ENCODE measurements around the gene LDAH. TPM values are rescaled to one million over a fixed set of nuclear protein-coding genes. Genes with fewer than 3 reads are reported as not detected.
A peak's percentile ranks its signal among the peaks of the same experiment; 100 is the strongest.

LDAH gene
- polyA plus RNA-seq, 1 experiment, result 10.0 TPM

GRCh38 chr2:20757405-20758090 lies 65.4 kb downstream of the LDAH start:
- Histone ChIP-seq H3K4me3 (ENCODE audit: low read depth, low read length) (no peak overlapping the region), H3K36me3 (ENCODE audit: control insufficient read depth, insufficient read depth, low read length) (no peaks in the 10 kb centered on the region), H3K27me3 (ENCODE audit: control insufficient read depth, insufficient read depth, low read length) (no peaks in the 10 kb centered on the region)
- DNase-seq (ENCODE audit: low read depth), result no peak
- ChIA-PET POLR2A (no interaction called here), CTCF (interaction anchor here (0.7 to 2.5 kb wide), 4 partner anchors 13 to 102 kb away, joined by 3 to 12 read pairs (median 5); no protein-coding TSS in a partner anchor)
- no peak for TF ChIP-seq CTCF (IDR thresholded peaks at IDR 0.05; ENCODE audit: insufficient read depth, low read depth, low read length)

- DNase-seq (ENCODE audit: low read depth), result no peak
- ChIA-PET POLR2A (no interaction called here), CTCF (interaction anchor here (1.9 kb wide), 1 partner anchor 72 kb away, joined by 5 read pairs; no protein-coding TSS in a partner anchor)
- TF ChIP-seq CTCF (IDR thresholded peaks at IDR 0.05; ENCODE audit: insufficient read depth, low read depth, low read length), result peak; percentile 35; the same call in 1 of the 2 replicates
- Histone ChIP-seq H3K36me3 (ENCODE audit: control insufficient read depth, insufficient read depth, low read length) (no peaks in the 10 kb centered on the region; the same call in 1 of the 2 replicates), H3K4me3 (ENCODE audit: low read depth, low read length) (no peak overlapping the region), H3K27me3 (ENCODE audit: control insufficient read depth, insufficient read depth, low read length) (no peaks in the 10 kb centered on the region)
These were observed 67.6 kb downstream of the LDAH start for GRCh38 chr2:20755132-20755800.

- ChIA-PET CTCF (interaction anchor here (0.9 to 1.3 kb wide), 4 partner anchors 13 to 91 kb away, joined by 3 to 5 read pairs (median 4); no protein-coding TSS in a partner anchor), POLR2A (no interaction called here)
- Histone ChIP-seq H3K4me3 (ENCODE audit: low read depth, low read length) (no peak overlapping the region), H3K36me3 (ENCODE audit: control insufficient read depth, insufficient read depth, low read length) (no peaks in the 10 kb centered on the region; the same call in 1 of the 2 replicates), H3K27me3 (ENCODE audit: control insufficient read depth, insufficient read depth, low read length) (no peaks in the 10 kb centered on the region)
- DNase-seq (ENCODE audit: low read depth), result no peak
- no peak for TF ChIP-seq CTCF (IDR thresholded peaks at IDR 0.05; ENCODE audit: insufficient read depth, low read depth, low read length)
These were observed 70.6 kb downstream of the LDAH start for GRCh38 chr2:20752293-20752692.

GRCh38 chr2:20747317-20747716 lies 75.6 kb downstream of the LDAH start:
- Histone ChIP-seq H3K4me3 (ENCODE audit: low read depth, low read length) (no peak overlapping the region), H3K27me3 (ENCODE audit: control insufficient read depth, insufficient read depth, low read length) (no peaks in the 10 kb centered on the region), H3K36me3 (ENCODE audit: control insufficient read depth, insufficient read depth, low read length) (no peaks in the 10 kb centered on the region; the same call in 1 of the 2 replicates)
- CTCF ChIA-PET, result interaction anchor here (1.0 to 1.1 kb wide), 4 partner anchors 9 to 54 kb away, joined by 3 to 4 read pairs (median 3); no protein-coding TSS in a partner anchor
- no peak for DNase-seq (ENCODE audit: low read depth)
- no peak for TF ChIP-seq CTCF (IDR thresholded peaks at IDR 0.05; ENCODE audit: insufficient read depth, low read depth, low read length)
- POLR2A ChIA-PET, result no interaction called here

- no peak for DNase-seq (ENCODE audit: low read depth)
- CTCF ChIA-PET, result interaction anchor here (1.5 to 2.3 kb wide), 2 partner anchors 12 to 84 kb away, joined by 3 to 12 read pairs; no protein-coding TSS in a partner anchor
- Histone ChIP-seq H3K36me3 (ENCODE audit: control insufficient read depth, insufficient read depth, low read length) (no peaks in the 10 kb centered on the region), H3K27me3 (ENCODE audit: control insufficient read depth, insufficient read depth, low read length) (no peaks in the 10 kb centered on the region), H3K4me3 (ENCODE audit: low read depth, low read length) (no peak overlapping the region)
- no peak for TF ChIP-seq CTCF (IDR thresholded peaks at IDR 0.05; ENCODE audit: insufficient read depth, low read depth, low read length)
- POLR2A ChIA-PET, result no interaction called here
These were observed 76.9 kb downstream of the LDAH start for GRCh38 chr2:20745924-20746555.
